ENCODE results near the gene RAB11FIP3. TPM values are rescaled to one million over a fixed set of nuclear protein-coding genes. Genes with fewer than 3 reads are reported as not detected.

The RAB11FIP3 gene
- total RNA-seq, 1 donor from 2014 or later: 47.0 TPM

- Histone ChIP-seq H3K4me1 (no peaks in the 10 kb centered on the region), H3K9me3 (no peaks in the 10 kb centered on the region), H3K36me3 (no peaks in the 10 kb centered on the region), H3K27ac (no peak overlapping the region), H3K4me3 (no peak overlapping the region), H3K27me3 (no peaks in the 10 kb centered on the region)
- intact Hi-C loops (cut with DNase I): no loop called here
- no peak for TF ChIP-seq CTCF (IDR thresholded peaks at IDR 0.05)
- DNase-seq (ENCODE audit: low spot score in 2 of 2): no peak
Measured at GRCh38 chr16:450385-450784, 24.9 kb downstream of the RAB11FIP3 start.

GRCh38 chr16:450785-451512 is 25.5 kb downstream of the RAB11FIP3 start:
- no peak overlapping the region for H3K27ac ChIP-seq
- DNase-seq (ENCODE audit: low spot score in 2 of 2): no peak
- TF ChIP-seq CTCF (IDR thresholded peaks at IDR 0.05): no peak
- H3K4me3 ChIP-seq: no peak overlapping the region
- intact Hi-C loops (cut with DNase I): no loop called here
- no peaks in the 10 kb centered on the region for H3K27me3 ChIP-seq
- no peaks in the 10 kb centered on the region for H3K9me3 ChIP-seq
- no peaks in the 10 kb centered on the region for H3K4me1 ChIP-seq
- no peaks in the 10 kb centered on the region for H3K36me3 ChIP-seq

GRCh38 chr16:454397-454940 is 29.0 kb downstream of the RAB11FIP3 start:
- TF ChIP-seq CTCF (IDR thresholded peaks at IDR 0.05): no peak
- Histone ChIP-seq H3K27me3 (no peaks in the 10 kb centered on the region), H3K9me3 (no peaks in the 10 kb centered on the region), H3K4me1 (peaks cover 8 to 9% of the 10 kb centered on the region in 2 donors), H3K36me3 (no peaks in the 10 kb centered on the region), H3K4me3 (no peak overlapping the region), H3K27ac (no peak overlapping the region)
- intact Hi-C loops (cut with DNase I): no loop called here
- DNase-seq (ENCODE audit: low spot score in 2 of 2): no peak

- no peak overlapping the region for H3K4me3 ChIP-seq
- no peak overlapping the region for H3K27ac ChIP-seq
- intact Hi-C loops (cut with DNase I): no loop called here
- no peaks in the 10 kb centered on the region for H3K27me3 ChIP-seq
- H3K36me3 ChIP-seq: no peaks in the 10 kb centered on the region
- H3K4me1 ChIP-seq: peaks cover 8 to 9% of the 10 kb centered on the region in 2 donors
- no peak for TF ChIP-seq CTCF (IDR thresholded peaks at IDR 0.05)
- DNase-seq (ENCODE audit: low spot score in 2 of 2): no peak
- no peaks in the 10 kb centered on the region for H3K9me3 ChIP-seq
Measured at GRCh38 chr16:455453-455852, 30.0 kb downstream of the RAB11FIP3 start.

- TF ChIP-seq CTCF (IDR thresholded peaks at IDR 0.05): no peak
- Histone ChIP-seq H3K4me3 (no peak overlapping the region), H3K36me3 (peaks cover 2 to 4% of the 10 kb centered on the region in 2 donors), H3K27ac (peak overlapping the region; percentile 27 to 30), H3K27me3 (no peaks in the 10 kb centered on the region), H3K9me3 (no peaks in the 10 kb centered on the region), H3K4me1 (peaks cover 8 to 9% of the 10 kb centered on the region in 2 donors)
- no peak for DNase-seq (ENCODE audit: low spot score in 2 of 2)
- intact Hi-C loops (cut with DNase I): no loop called here
Measured at GRCh38 chr16:456891-457483, 31.5 kb downstream of the RAB11FIP3 start.
